Measurements from ENCODE around the gene QRICH1.

QRICH1 gene

GRCh38 chr3:48993834-48994233 lies 100.0 kb downstream of the QRICH1 start:
- DNase-seq: no peak

GRCh38 chr3:48991851-48992545 lies 101.9 kb downstream of the QRICH1 start:
- DNase-seq: no peak

GRCh38 chr3:48990636-48991469 lies 103.0 kb downstream of the QRICH1 start:
- DNase-seq: no peak

GRCh38 chr3:48989796-48990635 lies 103.9 kb downstream of the QRICH1 start, which contains the start of gene P4HTM:
P4HTM (plus strand) TSS chr3:48990241; CDS start chr3:48990257, 16 bp downstream.
- DNase-seq: no peak

- no peak for DNase-seq
Observed at GRCh38 chr3:48989126-48989795, 104.6 kb downstream of the QRICH1 start.

GRCh38 chr3:48985831-48986376 lies 108.0 kb downstream of the QRICH1 start:
- no peak for DNase-seq

- no peak for DNase-seq
Observed at GRCh38 chr3:48984663-48985062, 109.2 kb downstream of the QRICH1 start.

- DNase-seq: no peak
Observed at GRCh38 chr3:48983096-48983495, 110.8 kb downstream of the QRICH1 start.

GRCh38 chr3:48982686-48983085 lies 111.2 kb downstream of the QRICH1 start:
- no peak for DNase-seq

GRCh38 chr3:48982016-48982415 lies 111.9 kb downstream of the QRICH1 start:
- no peak for DNase-seq

- DNase-seq: no peak
Observed at GRCh38 chr3:48980295-48980694, 113.6 kb downstream of the QRICH1 start.

All from NCI-H1417 treated with DMSO at 0.1 percent for 48 hours (cell line).